Measurements from ENCODE around the gene SVOPL. TPM values are rescaled to one million over a fixed set of nuclear protein-coding genes. Genes with fewer than 3 reads are reported as not detected.

The SVOPL gene
- polyA plus RNA-seq, 3 donors: 2.3 to 2.9 (median 2.9) TPM

- no peak for DNase-seq (ENCODE audit: low read depth in 3 of 3, low spot score in 2 of 3)
These were observed 38.2 kb downstream of the SVOPL start for GRCh38 chr7:138662991-138663320.

DNA sequence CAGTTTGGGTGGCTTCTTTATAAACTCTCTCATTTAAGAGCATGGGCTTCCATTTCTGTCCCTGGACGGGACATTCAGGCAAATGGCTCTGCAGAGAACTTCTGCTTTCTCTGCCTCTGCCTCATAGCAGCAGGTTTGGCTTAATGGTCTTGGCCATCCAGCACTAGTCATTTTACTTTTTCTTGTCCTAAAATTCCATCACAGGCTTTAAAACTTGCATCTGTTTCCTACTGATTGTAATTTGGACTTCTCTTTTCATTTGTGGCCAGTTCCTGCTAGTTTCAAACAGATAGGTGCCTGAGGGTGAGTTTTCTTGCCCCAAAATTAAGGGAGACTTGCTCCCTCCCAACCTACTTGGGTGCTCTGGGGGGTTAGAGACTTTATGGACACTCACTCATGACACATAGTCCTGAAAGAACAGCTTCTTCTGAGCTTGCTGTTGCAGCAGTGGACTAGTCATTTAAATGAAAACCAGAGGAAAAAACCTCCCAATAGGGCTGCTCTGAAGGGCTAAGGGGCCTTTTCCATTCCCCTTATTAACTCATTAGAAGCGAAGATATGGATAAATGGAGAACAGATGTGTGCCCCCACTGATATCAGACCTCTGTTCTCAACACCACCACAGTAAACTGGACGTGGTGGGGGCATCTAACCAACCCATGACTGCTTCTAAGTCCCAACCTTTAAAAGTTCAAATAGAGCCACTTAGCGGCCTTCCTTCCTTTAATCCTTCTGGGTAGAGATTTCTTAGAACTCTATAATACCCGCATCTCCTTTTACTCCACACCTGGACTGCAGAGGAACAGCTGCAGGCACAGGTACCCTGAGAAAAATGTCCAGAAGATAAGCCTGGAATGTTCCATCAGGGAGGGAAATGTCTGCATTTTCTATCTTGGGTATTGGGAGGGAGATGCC lies 38.8 kb downstream of the SVOPL start:
- DNase-seq (ENCODE audit: low read depth in 3 of 3, low spot score in 2 of 3): no peak

GRCh38 chr7:138661069-138661635 lies 40.0 kb downstream of the SVOPL start:
- DNase-seq (ENCODE audit: low read depth in 3 of 3, low spot score in 2 of 3): no peak

DNA sequence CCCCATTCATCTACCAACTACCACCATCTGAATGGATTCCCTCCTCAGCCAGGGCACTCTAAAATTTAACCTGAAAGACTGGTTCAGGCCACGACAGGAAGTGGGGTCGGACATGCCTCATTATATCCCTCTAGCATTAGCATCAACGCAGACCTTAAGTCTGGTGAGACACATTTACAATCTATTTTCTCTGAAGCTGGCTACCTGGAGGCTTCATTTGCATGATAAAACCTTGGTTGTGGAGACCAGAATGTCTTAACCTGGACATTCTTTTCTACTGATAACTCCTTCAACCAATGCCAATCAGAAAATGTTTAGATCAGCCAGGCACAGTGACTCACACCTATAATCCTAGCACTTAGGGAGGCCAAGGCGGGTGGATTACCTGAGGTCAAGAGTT lies 42.3 kb downstream of the SVOPL start:
- no peak for DNase-seq (ENCODE audit: low read depth in 3 of 3, low spot score in 2 of 3)

DNA sequence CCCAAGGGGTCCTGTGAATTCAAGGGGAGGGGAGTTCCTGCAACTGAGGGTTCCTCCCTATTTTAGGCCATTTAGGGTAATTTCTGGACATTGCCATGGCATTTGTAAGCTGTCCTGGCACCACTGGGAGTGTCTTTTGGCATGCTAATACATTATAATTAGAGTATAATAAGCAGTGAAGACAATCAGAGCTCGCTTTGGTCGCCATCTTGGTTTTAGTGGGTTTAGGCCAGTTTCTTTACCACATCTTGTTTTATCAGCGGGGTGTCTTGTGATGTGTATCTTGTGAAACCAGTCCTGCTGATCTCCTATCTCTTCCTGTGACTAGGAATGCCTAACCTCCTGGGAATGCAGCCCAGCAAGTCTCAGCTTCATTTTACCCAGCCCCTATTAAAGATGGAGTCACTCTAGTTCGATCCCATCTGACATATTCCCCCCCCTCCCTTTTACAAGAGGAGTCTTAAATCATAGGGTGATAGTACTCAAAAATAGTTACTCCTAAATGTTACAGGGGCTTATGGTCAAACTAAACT lies 43.2 kb downstream of the SVOPL start:
- DNase-seq (ENCODE audit: low read depth in 3 of 3, low spot score in 2 of 3): no peak

DNA sequence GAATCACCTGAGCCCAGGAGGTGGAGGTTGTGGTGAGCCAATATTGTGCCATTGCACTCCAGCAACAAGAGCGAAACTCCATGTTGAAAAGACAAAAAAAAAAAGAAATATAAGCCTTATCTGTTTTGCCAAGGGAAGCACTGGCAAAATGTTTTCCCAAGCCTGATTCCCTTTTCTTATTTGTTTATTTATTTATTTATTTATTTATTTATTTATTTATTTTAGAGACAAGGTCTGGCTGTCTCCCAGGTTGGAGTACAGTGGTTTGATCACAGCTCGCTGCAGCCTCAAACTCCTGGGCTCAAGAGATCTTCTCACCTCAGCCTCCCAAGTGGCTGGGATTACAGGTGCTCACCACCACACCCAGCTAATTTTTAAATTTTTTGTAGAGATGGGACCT lies 44.2 kb downstream of the SVOPL start:
- no peak for DNase-seq (ENCODE audit: low read depth in 3 of 3, low spot score in 2 of 3)

DNA sequence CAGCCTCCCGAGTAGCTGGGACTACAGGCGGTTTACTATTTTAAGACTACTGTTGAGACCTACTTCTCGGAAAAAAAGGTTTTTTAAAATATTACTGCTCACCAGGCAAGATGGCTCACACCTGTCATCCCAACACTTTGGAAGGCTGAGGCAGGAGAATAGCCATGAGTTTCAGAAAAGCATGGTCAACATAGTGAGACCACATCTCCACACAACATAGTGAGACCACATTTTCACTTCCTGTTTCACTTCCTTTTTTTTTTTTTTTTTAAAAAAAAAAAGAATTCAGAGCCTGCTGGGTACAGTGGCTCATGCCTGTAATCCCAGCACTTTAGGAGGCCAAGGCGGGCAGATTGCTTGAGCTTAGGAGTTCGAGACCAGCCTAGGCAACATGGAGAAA lies 46.5 kb downstream of the SVOPL start:
- DNase-seq (ENCODE audit: low read depth in 3 of 3, low spot score in 2 of 3): no peak

DNA sequence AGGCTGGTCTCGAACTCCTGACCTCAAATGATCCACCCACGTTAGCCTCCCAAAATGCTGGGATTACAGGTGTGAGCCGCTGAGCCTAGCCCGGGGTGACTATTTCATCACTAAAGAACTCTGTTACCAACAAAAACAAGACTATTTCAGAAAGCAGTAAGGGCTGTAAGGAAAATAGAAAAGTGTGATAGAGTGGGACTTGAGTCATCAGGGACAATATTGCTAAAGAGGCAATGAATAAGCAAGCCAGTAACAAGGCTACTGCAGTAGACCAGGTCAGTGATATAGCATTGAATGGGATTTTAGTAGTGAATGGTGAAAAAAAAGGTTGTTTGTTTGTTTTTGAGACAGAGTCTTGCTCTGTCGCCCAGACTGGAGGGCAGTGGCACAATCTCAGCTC lies 51.7 kb downstream of the SVOPL start:
- DNase-seq (ENCODE audit: low read depth in 3 of 3, low spot score in 2 of 3): no peak

- no peak for DNase-seq (ENCODE audit: low read depth in 3 of 3, low spot score in 2 of 3)
These were observed 55.9 kb downstream of the SVOPL start for GRCh38 chr7:138645284-138645683.

- no peak for DNase-seq (ENCODE audit: low read depth in 3 of 3, low spot score in 2 of 3)
These were observed 68.1 kb downstream of the SVOPL start for GRCh38 chr7:138632826-138633602.

GRCh38 chr7:138632384-138632783 lies 68.8 kb downstream of the SVOPL start:
- DNase-seq (ENCODE audit: low read depth in 3 of 3, low spot score in 2 of 3): no peak

DNA sequence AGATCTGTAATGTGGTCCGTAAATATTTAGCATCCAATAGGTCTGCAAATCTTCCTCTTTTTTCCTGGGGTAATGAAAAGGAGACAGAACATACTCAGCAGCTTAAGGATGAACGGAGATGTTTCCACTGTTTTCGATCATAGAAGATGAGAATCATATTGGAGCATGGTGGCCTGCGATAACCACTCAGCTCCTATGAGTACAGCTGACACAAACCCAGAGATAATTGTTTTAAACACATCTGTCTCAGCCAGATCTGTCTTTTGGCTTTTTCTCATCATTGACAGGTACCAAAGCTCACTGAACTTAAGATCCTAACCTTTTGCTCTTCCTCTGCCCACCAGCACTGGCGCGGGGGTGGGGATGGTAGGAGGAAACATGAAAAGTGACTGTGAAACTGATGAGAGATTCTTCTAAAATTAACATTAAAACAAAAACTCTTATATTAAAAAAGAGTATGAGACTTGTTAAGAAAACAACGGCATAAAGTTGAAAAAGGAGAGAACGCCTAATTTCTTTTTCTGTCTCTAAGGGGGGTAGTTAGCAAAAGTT lies 71.0 kb downstream of the SVOPL start:
- no peak for DNase-seq (ENCODE audit: low read depth in 3 of 3, low spot score in 2 of 3)

DNA sequence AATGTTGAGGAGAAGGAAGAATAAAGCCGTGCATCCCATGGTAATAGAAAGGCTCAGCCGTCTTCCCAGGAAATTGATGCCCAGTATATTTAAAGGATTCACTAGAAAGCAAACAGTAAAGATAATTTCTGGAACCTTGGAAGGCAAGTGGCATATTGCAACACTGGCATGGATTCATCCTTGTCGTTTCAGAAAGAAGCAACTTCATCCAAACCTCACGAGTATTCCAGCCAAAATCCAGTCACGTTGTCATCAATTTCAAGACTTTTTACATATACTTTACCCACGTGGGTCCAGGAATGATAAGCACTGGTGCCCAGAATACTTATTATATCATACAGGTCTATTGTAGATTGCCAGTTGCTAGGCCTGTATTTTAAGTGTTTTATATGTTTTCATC lies 73.8 kb downstream of the SVOPL start:
- no peak for DNase-seq (ENCODE audit: low read depth in 3 of 3, low spot score in 2 of 3)

DNA sequence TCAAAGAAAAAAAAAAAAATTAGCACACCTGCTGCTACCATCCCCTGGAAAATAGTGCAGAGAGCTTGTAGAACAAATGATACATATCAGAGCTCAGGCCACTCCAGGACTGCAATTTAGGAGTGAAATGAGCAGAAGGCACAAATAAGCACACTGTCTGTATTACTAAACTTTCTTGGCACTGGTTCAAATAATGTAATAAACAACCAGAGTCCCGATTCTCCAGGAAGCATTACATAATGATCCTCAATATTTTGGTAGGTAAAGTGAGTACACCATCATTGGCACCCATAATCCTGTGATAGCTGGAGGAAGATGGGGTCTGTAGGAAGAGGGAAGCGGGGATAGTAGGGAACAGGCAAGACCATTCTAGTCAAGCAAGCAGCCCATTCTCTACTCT lies 74.3 kb downstream of the SVOPL start:
- DNase-seq (ENCODE audit: low read depth in 3 of 3, low spot score in 2 of 3): no peak

GRCh38 chr7:138625849-138626230 lies 75.3 kb downstream of the SVOPL start:
- DNase-seq (ENCODE audit: low read depth in 3 of 3, low spot score in 2 of 3): no peak

- no peak for DNase-seq (ENCODE audit: low read depth in 3 of 3, low spot score in 2 of 3)
These were observed 75.9 kb downstream of the SVOPL start for GRCh38 chr7:138625084-138625848.

DNA sequence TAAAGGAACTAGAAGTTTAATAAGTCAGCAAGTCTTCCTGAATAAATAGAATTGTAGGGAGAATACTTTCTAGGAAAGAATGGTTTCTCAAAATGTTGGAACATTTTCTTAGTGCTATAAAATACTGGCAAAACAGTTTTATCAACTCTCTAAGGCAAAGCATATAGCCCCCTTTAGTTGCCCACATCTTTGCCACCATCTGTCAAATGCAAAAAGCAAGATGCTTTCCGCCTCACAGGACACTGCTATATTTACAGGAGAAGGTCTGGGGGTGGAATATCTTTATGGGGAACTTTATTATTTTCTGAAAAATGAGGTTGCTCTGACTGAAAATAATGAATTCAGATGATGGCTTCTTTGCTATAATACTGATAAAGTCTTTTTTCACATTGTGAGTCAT lies 78.3 kb downstream of the SVOPL start:
- DNase-seq (ENCODE audit: low read depth in 3 of 3, low spot score in 2 of 3): no peak

- no peak for DNase-seq (ENCODE audit: low read depth in 3 of 3, low spot score in 2 of 3)
These were observed 82.2 kb downstream of the SVOPL start for GRCh38 chr7:138618933-138619332.

GRCh38 chr7:138618506-138618905 lies 82.7 kb downstream of the SVOPL start:
- DNase-seq (ENCODE audit: low read depth in 3 of 3, low spot score in 2 of 3): no peak

DNA sequence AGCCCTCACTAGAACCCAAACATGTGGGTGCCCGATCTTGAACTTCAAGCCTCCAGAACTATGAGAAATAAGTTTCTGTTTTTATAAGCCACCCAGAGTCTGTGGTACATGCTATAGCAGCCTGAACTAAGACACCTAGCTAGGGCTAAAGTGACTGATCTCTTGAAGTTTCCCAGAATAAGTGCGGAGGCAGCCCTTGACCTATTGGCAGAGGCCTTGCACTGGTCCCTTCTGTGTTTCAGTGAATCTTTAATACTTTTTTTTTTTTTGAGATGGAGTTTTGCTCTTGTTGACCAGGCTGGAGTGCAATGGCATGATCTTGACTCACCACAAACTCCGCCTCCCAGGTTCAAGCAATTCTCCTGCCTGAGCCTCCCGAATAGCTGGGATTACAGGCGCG lies 85.1 kb downstream of the SVOPL start:
- no peak for DNase-seq (ENCODE audit: low read depth in 3 of 3, low spot score in 2 of 3)
